ENCODE data around the gene PARP12.

The PARP12 gene

GRCh38 chr7:140059273-140060242 lies 3.2 kb downstream of the PARP12 start:
- TF ChIP-seq YY1 (IDR thresholded peaks at IDR 0.05; ENCODE audit: insufficient read depth, insufficient read length): no peak
- no peak for TF ChIP-seq ZNF274 (IDR thresholded peaks at IDR 0.05; ENCODE audit: low read depth, low read length)
- no peak for TF ChIP-seq SUZ12 (IDR thresholded peaks at IDR 0.05; ENCODE audit: extremely low read depth, insufficient read depth, insufficient read length)
- no peaks in the 10 kb centered on the region for H3K4me1 ChIP-seq (ENCODE audit: insufficient read depth, insufficient read length)
- no peak overlapping the region for H3K9ac ChIP-seq (ENCODE audit: insufficient read length, low read depth)
- peaks cover 38% of the 10 kb centered on the region for H3K27me3 ChIP-seq (ENCODE audit: insufficient read depth, insufficient read length)
- no peaks in the 10 kb centered on the region for H3K9me3 ChIP-seq (ENCODE audit: insufficient read depth, low read length)
- DNase-seq (ENCODE audit: low read depth, low spot score): no peak
- H3K36me3 ChIP-seq (ENCODE audit: insufficient read depth, insufficient read length, low read length): no peaks in the 10 kb centered on the region
- no peak overlapping the region for H3K4me3 ChIP-seq (ENCODE audit: insufficient read length, low read depth)

DNA sequence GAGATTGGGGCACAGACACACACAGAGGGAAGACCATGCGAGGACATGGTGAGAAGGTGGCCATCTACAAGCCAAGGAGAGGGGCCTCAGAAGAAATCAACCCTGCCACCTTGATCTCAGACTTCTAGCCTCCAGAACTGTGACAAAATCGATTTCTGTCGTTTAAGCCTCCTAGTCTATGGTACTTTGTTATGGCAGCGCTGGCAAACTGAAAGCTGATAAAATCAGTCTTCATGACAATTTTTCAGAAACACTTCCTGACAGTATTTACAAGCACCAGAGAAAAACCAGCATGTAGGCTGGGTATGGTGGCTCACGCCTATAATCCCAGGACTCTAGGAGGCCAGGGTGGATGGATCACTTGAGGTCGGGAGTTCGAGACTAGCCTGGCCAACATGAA lies 4.2 kb downstream of the PARP12 start:
- DNase-seq (ENCODE audit: low read depth, low spot score): no peak
- Histone ChIP-seq H3K9me3 (ENCODE audit: insufficient read depth, low read length) (no peaks in the 10 kb centered on the region), H3K27me3 (ENCODE audit: insufficient read depth, insufficient read length) (peaks cover 31% of the 10 kb centered on the region), H3K4me3 (ENCODE audit: insufficient read length, low read depth) (no peak overlapping the region), H3K4me1 (ENCODE audit: insufficient read depth, insufficient read length) (no peaks in the 10 kb centered on the region), H3K36me3 (ENCODE audit: insufficient read depth, insufficient read length, low read length) (no peaks in the 10 kb centered on the region), H3K9ac (ENCODE audit: insufficient read length, low read depth) (no peak overlapping the region)
- TF ChIP-seq SUZ12 (IDR thresholded peaks at IDR 0.05; ENCODE audit: extremely low read depth, insufficient read depth, insufficient read length): no peak
- TF ChIP-seq ZNF274 (IDR thresholded peaks at IDR 0.05; ENCODE audit: low read depth, low read length): no peak
- TF ChIP-seq YY1 (IDR thresholded peaks at IDR 0.05; ENCODE audit: insufficient read depth, insufficient read length): no peak

GRCh38 chr7:140057143-140057535 lies 5.6 kb downstream of the PARP12 start:
- H3K36me3 ChIP-seq (ENCODE audit: insufficient read depth, insufficient read length, low read length): no peaks in the 10 kb centered on the region
- H3K9ac ChIP-seq (ENCODE audit: insufficient read length, low read depth): no peak overlapping the region
- DNase-seq (ENCODE audit: low read depth, low spot score): no peak
- no peak overlapping the region for H3K4me3 ChIP-seq (ENCODE audit: insufficient read length, low read depth)
- no peaks in the 10 kb centered on the region for H3K4me1 ChIP-seq (ENCODE audit: insufficient read depth, insufficient read length)
- TF ChIP-seq SUZ12 (IDR thresholded peaks at IDR 0.05; ENCODE audit: extremely low read depth, insufficient read depth, insufficient read length) (no peak), ZNF274 (IDR thresholded peaks at IDR 0.05; ENCODE audit: low read depth, low read length) (no peak), YY1 (IDR thresholded peaks at IDR 0.05; ENCODE audit: insufficient read depth, insufficient read length) (no peak)
- H3K27me3 ChIP-seq (ENCODE audit: insufficient read depth, insufficient read length): peaks cover 18% of the 10 kb centered on the region
- no peaks in the 10 kb centered on the region for H3K9me3 ChIP-seq (ENCODE audit: insufficient read depth, low read length)

- Histone ChIP-seq H3K4me1 (ENCODE audit: insufficient read depth, insufficient read length) (no peaks in the 10 kb centered on the region), H3K27me3 (ENCODE audit: insufficient read depth, insufficient read length) (peaks cover 13% of the 10 kb centered on the region), H3K9me3 (ENCODE audit: insufficient read depth, low read length) (no peaks in the 10 kb centered on the region), H3K4me3 (ENCODE audit: insufficient read length, low read depth) (no peak overlapping the region), H3K36me3 (ENCODE audit: insufficient read depth, insufficient read length, low read length) (no peaks in the 10 kb centered on the region), H3K9ac (ENCODE audit: insufficient read length, low read depth) (no peak overlapping the region)
- DNase-seq (ENCODE audit: low read depth, low spot score): no peak
- TF ChIP-seq ZNF274 (IDR thresholded peaks at IDR 0.05; ENCODE audit: low read depth, low read length) (no peak), YY1 (IDR thresholded peaks at IDR 0.05; ENCODE audit: insufficient read depth, insufficient read length) (no peak), SUZ12 (IDR thresholded peaks at IDR 0.05; ENCODE audit: extremely low read depth, insufficient read depth, insufficient read length) (no peak)
Measured at GRCh38 chr7:140056431-140057142, 6.2 kb downstream of the PARP12 start.

DNA sequence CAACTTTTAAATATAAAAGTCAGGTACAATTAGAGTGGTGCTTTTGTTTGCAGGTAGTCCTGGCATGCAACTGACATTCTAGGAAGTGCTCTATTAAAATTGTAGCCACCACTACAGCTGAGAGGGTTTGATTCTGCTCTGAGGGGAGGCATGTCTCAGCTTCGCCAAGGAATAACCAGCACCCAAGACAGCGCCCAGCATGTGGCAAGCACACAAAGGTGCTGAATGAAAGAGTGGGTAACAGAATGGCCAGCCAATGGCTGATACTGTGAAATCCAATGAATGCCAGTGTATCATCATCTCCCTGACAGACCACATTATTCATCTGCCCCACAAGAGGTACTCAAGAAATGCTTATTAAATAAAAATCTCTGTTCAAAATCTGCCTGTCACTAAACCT lies 6.9 kb downstream of the PARP12 start:
- no peak for DNase-seq (ENCODE audit: low read depth, low spot score)
- Histone ChIP-seq H3K9ac (ENCODE audit: insufficient read length, low read depth) (no peak overlapping the region), H3K4me1 (ENCODE audit: insufficient read depth, insufficient read length) (no peaks in the 10 kb centered on the region), H3K9me3 (ENCODE audit: insufficient read depth, low read length) (no peaks in the 10 kb centered on the region), H3K4me3 (ENCODE audit: insufficient read length, low read depth) (no peak overlapping the region), H3K36me3 (ENCODE audit: insufficient read depth, insufficient read length, low read length) (no peaks in the 10 kb centered on the region), H3K27me3 (ENCODE audit: insufficient read depth, insufficient read length) (peaks cover 5% of the 10 kb centered on the region)
- TF ChIP-seq SUZ12 (IDR thresholded peaks at IDR 0.05; ENCODE audit: extremely low read depth, insufficient read depth, insufficient read length) (no peak), ZNF274 (IDR thresholded peaks at IDR 0.05; ENCODE audit: low read depth, low read length) (no peak), YY1 (IDR thresholded peaks at IDR 0.05; ENCODE audit: insufficient read depth, insufficient read length) (no peak)

DNA sequence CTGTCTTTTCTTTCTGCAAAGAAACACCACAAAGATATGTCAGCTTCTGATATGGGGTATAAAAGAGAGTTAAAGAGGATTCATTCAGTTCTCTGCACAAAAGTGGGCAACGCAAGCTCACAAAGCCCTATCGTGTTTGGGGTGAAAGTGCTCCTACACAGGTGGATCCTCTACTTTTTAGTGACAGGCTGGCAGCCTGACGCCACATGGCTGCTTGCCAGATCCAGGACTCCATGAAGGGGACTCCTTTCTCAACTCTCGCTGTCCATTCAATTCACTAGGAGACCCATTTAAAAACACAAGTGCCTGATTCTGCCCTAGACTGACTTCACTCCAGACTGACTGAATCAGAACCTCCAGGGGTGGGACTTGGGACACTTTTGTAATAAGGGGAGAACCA lies 8.0 kb downstream of the PARP12 start:
- Histone ChIP-seq H3K4me1 (ENCODE audit: insufficient read depth, insufficient read length) (no peaks in the 10 kb centered on the region), H3K36me3 (ENCODE audit: insufficient read depth, insufficient read length, low read length) (no peaks in the 10 kb centered on the region), H3K9ac (ENCODE audit: insufficient read length, low read depth) (no peak overlapping the region), H3K27me3 (ENCODE audit: insufficient read depth, insufficient read length) (no peaks in the 10 kb centered on the region), H3K4me3 (ENCODE audit: insufficient read length, low read depth) (no peak overlapping the region), H3K9me3 (ENCODE audit: insufficient read depth, low read length) (no peaks in the 10 kb centered on the region)
- TF ChIP-seq SUZ12 (IDR thresholded peaks at IDR 0.05; ENCODE audit: extremely low read depth, insufficient read depth, insufficient read length) (no peak), ZNF274 (IDR thresholded peaks at IDR 0.05; ENCODE audit: low read depth, low read length) (no peak), YY1 (IDR thresholded peaks at IDR 0.05; ENCODE audit: insufficient read depth, insufficient read length) (no peak)
- DNase-seq (ENCODE audit: low read depth, low spot score): no peak
